GM23338 (cell line): ENCODE measurements around the gene FRMD4A. TPM values are rescaled to one million over a fixed set of nuclear protein-coding genes. Genes with fewer than 3 reads are reported as not detected.

Experiments
- ATAC-seq: fragments of 200-7000 bp; cut with Tn5 transposase; 3 replicates; pipeline ENCODE4 v1.9.1; 2020
- DNase-seq: peaks from one replicate; pipeline ENCODE4 v3.0.0-alpha.2; 2015; ENCODE audit warnings: low spot score
- H2AFZ ChIP-seq: fragments of 200-600 bp; sonication (generic); 2 replicates; pipeline ENCODE4 v1.8.0; 2016; ENCODE audit warnings: antibody characterized with exemption, mild to moderate bottlenecking, moderate library complexity
- H3F3A ChIP-seq: fragments of 200-600 bp; sonication (generic); replicated peaks from 2 replicates; pipeline ENCODE4 v1.8.0; 2017; ENCODE audit warnings: antibody characterized with exemption, mixed run types, low read depth
- H3K27ac ChIP-seq: fragments of 200-600 bp; sonication (generic); 2 replicates; pipeline ENCODE4 v1.6.1; 2016; ENCODE audit warnings: low read depth
- H3K27me3 ChIP-seq: fragments of 200-600 bp; sonication (generic); 2 replicates; pipeline ENCODE4 v1.8.0; 2016; ENCODE audit warnings: mild to moderate bottlenecking, mixed run types, moderate library complexity; ENCODE audit not compliant: insufficient read depth
- H3K36me3 ChIP-seq: fragments of 200-600 bp; sonication (generic); 2 replicates; pipeline ENCODE4 v1.8.0; 2016; ENCODE audit warnings: mild to moderate bottlenecking; ENCODE audit not compliant: insufficient read depth
- H3K4me1 ChIP-seq: fragments of 200-600 bp; sonication (generic); 2 replicates; pipeline ENCODE4 v1.8.0; 2016; ENCODE audit warnings: mild to moderate bottlenecking, moderate library complexity; ENCODE audit not compliant: insufficient read depth
- H3K4me2 ChIP-seq: fragments of 200-600 bp; sonication (generic); 2 replicates; pipeline ENCODE4 v1.7.1; 2017; ENCODE audit warnings: mixed run types
- H3K4me3 ChIP-seq: fragments of 200-600 bp; sonication (generic); 2 replicates; pipeline ENCODE4 v1.6.1; 2016; ENCODE audit warnings: mixed run types
- H3K79me2 ChIP-seq: fragments of 200-600 bp; sonication (generic); replicated peaks from 2 replicates; pipeline ENCODE4 v1.8.0; 2017; ENCODE audit warnings: mild to moderate bottlenecking; ENCODE audit not compliant: insufficient read depth
- H3K9me2 ChIP-seq: fragments of 200-600 bp; sonication (generic); 2 replicates; pipeline ENCODE4 v1.8.0; 2017; ENCODE audit not compliant: insufficient read depth
- H4K20me1 ChIP-seq: fragments of 200-600 bp; sonication (generic); replicated peaks from 2 replicates; pipeline ENCODE4 v1.8.0; 2017; ENCODE audit warnings: mild to moderate bottlenecking; ENCODE audit not compliant: insufficient read depth
- H3K27ac Mint-ChIP-seq: 2 replicates; pipeline ENCODE4 v1.8.0; 2020; ENCODE audit warnings: inconsistent platforms, mild to moderate bottlenecking, moderate library complexity, mixed read lengths
- H3K27me3 Mint-ChIP-seq: 3 replicates; pipeline ENCODE4 v1.8.0; 2022; ENCODE audit warnings: low read depth, mild to moderate bottlenecking, moderate library complexity, mixed read lengths, inconsistent platforms; ENCODE audit not compliant: insufficient read depth, poor library complexity
- H3K36me3 Mint-ChIP-seq: 3 replicates; pipeline ENCODE4 v1.8.0; 2021; ENCODE audit warnings: low read depth, mild to moderate bottlenecking, inconsistent platforms, moderate library complexity, mixed read lengths
- H3K4me1 Mint-ChIP-seq: 3 replicates; pipeline ENCODE4 v1.8.0; 2020; ENCODE audit warnings: mild to moderate bottlenecking, inconsistent platforms, mixed read lengths
- H3K4me3 Mint-ChIP-seq: 3 replicates; pipeline ENCODE4 v1.8.0; 2021; ENCODE audit warnings: moderate library complexity, mild to moderate bottlenecking, inconsistent platforms, mixed read lengths
- H3K9me3 Mint-ChIP-seq: 3 replicates; pipeline ENCODE4 v1.8.0; 2020; ENCODE audit warnings: moderate library complexity, mild to moderate bottlenecking, inconsistent platforms, mixed read lengths
- CREB1 ChIP-seq: fragments of 250-450 bp; sonication (Bioruptor Pico); IDR thresholded peaks from 2 replicates; pipeline ENCODE4 v1.5.0; 2020; ENCODE audit warnings: low read depth, mild to moderate bottlenecking, moderate library complexity
- EZH2 ChIP-seq: fragments of 200-600 bp; sonication (generic); IDR thresholded peaks from one replicate; pipeline ENCODE4 v1.8.0; 2017; ENCODE audit warnings: antibody characterized with exemption, mild to moderate bottlenecking, low read depth; ENCODE audit not compliant: unreplicated experiment
- EZH2phosphoT487 ChIP-seq: fragments of 200-600 bp; sonication (generic); IDR thresholded peaks from one replicate; pipeline ENCODE4 v1.8.1; 2018; ENCODE audit warnings: antibody characterized with exemption; ENCODE audit not compliant: unreplicated experiment
- JUNB ChIP-seq: IDR thresholded peaks from one replicate; pipeline ENCODE4 v1.6.1; 2016; ENCODE audit warnings: antibody characterized with exemption; ENCODE audit not compliant: unreplicated experiment
- NANOG ChIP-seq: IDR thresholded peaks from 2 replicates; pipeline ENCODE4 v1.6.1; 2016; ENCODE audit warnings: antibody characterized with exemption, borderline replicate concordance
- POLR2AphosphoS5 ChIP-seq: IDR thresholded peaks from 2 replicates; pipeline ENCODE4 v1.6.1; 2016; ENCODE audit warnings: antibody characterized with exemption, low read depth
- STAT1 ChIP-seq: IDR thresholded peaks from one replicate; pipeline ENCODE4 v1.6.1; 2016; ENCODE audit warnings: antibody characterized with exemption; ENCODE audit not compliant: unreplicated experiment
- ZNF114 ChIP-seq: fragments of 250-450 bp; sonication (Bioruptor Pico); IDR thresholded peaks from 2 replicates; pipeline ENCODE4 v1.5.0; 2020; ENCODE audit warnings: mild to moderate bottlenecking, moderate library complexity
- ZNF331 ChIP-seq: fragments of 250-450 bp; sonication (Bioruptor Pico); IDR thresholded peaks from 2 replicates; pipeline ENCODE4 v1.5.0; 2020; ENCODE audit warnings: low read depth, mild to moderate bottlenecking, moderate library complexity
- polyA plus RNA-seq: library from polyadenylated mRNA; unstranded; fragments of >200 nt; fragmentation: Nextera tagmentation; extraction: Ambion mirVana; gene quantifications from 2 replicates; pipeline ENCODE4 v1.2.1, GENCODE V29; 2016
- total RNA-seq: library from RNA; depleted of rRNA; stranded (reverse); fragments of >200 nt; shearing (Covaris generic); gene quantifications from 2 replicates; pipeline ENCODE4 v1.2.3, GENCODE V29; 2014
- TF ChIP-seq, protein P1 (sequence below): fragments of 250-450 bp; sonication (Bioruptor Pico); IDR thresholded peaks from 2 replicates; pipeline ENCODE4 v1.5.0; 2020; ENCODE audit warnings: mild to moderate bottlenecking, moderate library complexity

FRMD4A gene
- total and polyA plus RNA-seq, 2 experiments from 2014 or later: 14.0 to 20.1 TPM

DNA sequence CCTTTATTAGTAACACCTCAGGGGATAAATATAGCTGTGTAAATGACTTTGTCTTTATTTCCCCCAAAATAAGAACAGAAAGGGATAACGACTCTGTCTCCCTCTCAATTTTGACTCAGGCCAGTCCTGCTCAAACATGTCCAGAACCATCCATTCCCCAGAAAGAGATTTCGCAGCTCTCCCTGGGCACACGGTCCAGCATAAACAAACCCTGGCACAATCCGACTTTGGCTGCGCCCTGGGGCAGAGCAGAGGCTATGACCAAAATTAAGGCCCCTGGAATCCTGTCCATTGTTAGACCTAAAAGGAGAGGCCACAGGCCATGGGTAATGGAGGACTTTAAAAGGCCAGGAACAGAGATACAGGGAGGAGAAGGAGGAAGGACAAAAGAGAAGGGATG is 644.8 kb downstream of the FRMD4A start:
- Mint-ChIP-seq H3K27ac (no peak overlapping the region), H3K27me3 (peaks cover 6% of the 10 kb centered on the region), H3K4me1 (peaks cover 14% of the 10 kb centered on the region), H3K4me3 (no peak overlapping the region), H3K9me3 (no peaks in the 10 kb centered on the region), H3K36me3 (peaks cover 22% of the 10 kb centered on the region)
- Histone ChIP-seq H3K79me2 (no peaks in the 10 kb centered on the region), H3K36me3 (no peaks in the 10 kb centered on the region), H3K9me2 (no peaks in the 10 kb centered on the region), H3K27me3 (no peaks in the 10 kb centered on the region), H4K20me1 (0 out of 2 replicates have a peak, but pooled peaks cover 2% of the 10 kb centered on the region), H3K27ac (0 out of 2 replicates have a peak overlapping the region, but pooled peaks have one; percentile 14), H3F3A (no peaks in the 10 kb centered on the region), H3K4me1 (peaks cover 15% of the 10 kb centered on the region), H3K4me3 (no peak overlapping the region), H3K4me2 (no peak overlapping the region), H2AFZ (no peak overlapping the region)
- no peak for ATAC-seq
- TF ChIP-seq POLR2AphosphoS5: no peak
- TF ChIP-seq JUNB: no peak
- DNase-seq: no peak

- Mint-ChIP-seq H3K36me3 (peaks cover 22% of the 10 kb centered on the region), H3K27ac (peak overlapping the region; percentile 80; the same call in 1 of the 2 replicates), H3K9me3 (no peaks in the 10 kb centered on the region), H3K27me3 (no peaks in the 10 kb centered on the region), H3K4me3 (no peak overlapping the region), H3K4me1 (peaks cover 5% of the 10 kb centered on the region)
- DNase-seq (no peak), ATAC-seq (no peak)
- Histone ChIP-seq H3K4me3 (no peak overlapping the region), H4K20me1 (0 out of 2 replicates have a peak, but pooled peaks cover 2% of the 10 kb centered on the region), H3K27me3 (no peaks in the 10 kb centered on the region), H2AFZ (no peak overlapping the region), H3K4me2 (no peak overlapping the region), H3K27ac (no peak overlapping the region), H3F3A (no peaks in the 10 kb centered on the region), H3K36me3 (no peaks in the 10 kb centered on the region), H3K9me2 (no peaks in the 10 kb centered on the region), H3K4me1 (peaks cover 5% of the 10 kb centered on the region), H3K79me2 (no peaks in the 10 kb centered on the region)
- TF ChIP-seq JUNB: no peak
- TF ChIP-seq ZNF331 (CRISPR knock-in tag): no peak
These were observed 645.8 kb downstream of the FRMD4A start for GRCh38 chr10:13684806-13685482.

DNA sequence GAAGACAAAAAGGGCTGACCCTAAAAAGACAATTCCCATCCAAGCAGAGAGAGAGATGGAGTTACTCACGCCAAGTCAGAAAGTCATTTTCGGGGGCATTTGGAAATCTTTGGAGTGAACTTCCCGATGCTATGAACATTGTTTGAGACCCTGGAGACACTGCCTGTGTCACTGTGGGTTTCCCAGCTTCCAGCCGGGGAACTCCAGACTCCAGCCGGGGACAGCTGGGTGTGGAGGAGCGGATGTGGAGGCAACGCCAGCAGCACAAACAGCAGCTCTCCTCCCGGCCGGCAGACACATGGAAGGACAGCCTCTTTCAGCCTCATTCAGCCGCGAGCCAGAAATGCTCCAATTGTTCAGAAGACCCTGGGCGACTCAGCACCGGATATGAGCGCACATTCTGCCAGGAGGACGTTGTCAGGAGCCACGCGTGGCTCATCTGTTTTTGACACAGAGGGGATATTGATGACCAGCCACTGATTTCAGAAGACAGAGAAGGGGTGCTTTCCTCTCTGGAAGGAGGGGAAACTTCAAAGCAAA is 646.4 kb downstream of the FRMD4A start:
- Mint-ChIP-seq H3K4me1 (peaks cover 8% of the 10 kb centered on the region), H3K27ac (peak overlapping the region; percentile 80), H3K4me3 (no peak overlapping the region), H3K27me3 (peaks cover 3% of the 10 kb centered on the region), H3K9me3 (no peaks in the 10 kb centered on the region), H3K36me3 (peaks cover 22% of the 10 kb centered on the region)
- 0 out of 2 replicates have a peak, but pooled peaks cover 2% of the 10 kb centered on the region for H4K20me1 ChIP-seq
- no peak for ATAC-seq
- H3K4me1 ChIP-seq: no peaks in the 10 kb centered on the region; the same call in 1 of the 2 replicates
- no peak overlapping the region for H3K27ac ChIP-seq
- no peaks in the 10 kb centered on the region for H3F3A ChIP-seq
- no peaks in the 10 kb centered on the region for H3K27me3 ChIP-seq
- H3K4me2 ChIP-seq: no peak overlapping the region
- H2AFZ ChIP-seq: no peak overlapping the region
- H3K36me3 ChIP-seq: no peaks in the 10 kb centered on the region
- no peak overlapping the region for H3K4me3 ChIP-seq
- H3K9me2 ChIP-seq: no peaks in the 10 kb centered on the region
- H3K79me2 ChIP-seq: no peaks in the 10 kb centered on the region
- DNase-seq: no peak
- no peak for TF ChIP-seq CREB1 (CRISPR knock-in tag)
- no peak for TF ChIP-seq POLR2AphosphoS5
- no peak for TF ChIP-seq STAT1
- TF ChIP-seq ZNF331 (CRISPR knock-in tag): no peak
- no peak for TF ChIP-seq EZH2
- TF ChIP-seq EZH2phosphoT487: no peak
- TF ChIP-seq JUNB: no peak
- TF ChIP-seq, protein P1, sequence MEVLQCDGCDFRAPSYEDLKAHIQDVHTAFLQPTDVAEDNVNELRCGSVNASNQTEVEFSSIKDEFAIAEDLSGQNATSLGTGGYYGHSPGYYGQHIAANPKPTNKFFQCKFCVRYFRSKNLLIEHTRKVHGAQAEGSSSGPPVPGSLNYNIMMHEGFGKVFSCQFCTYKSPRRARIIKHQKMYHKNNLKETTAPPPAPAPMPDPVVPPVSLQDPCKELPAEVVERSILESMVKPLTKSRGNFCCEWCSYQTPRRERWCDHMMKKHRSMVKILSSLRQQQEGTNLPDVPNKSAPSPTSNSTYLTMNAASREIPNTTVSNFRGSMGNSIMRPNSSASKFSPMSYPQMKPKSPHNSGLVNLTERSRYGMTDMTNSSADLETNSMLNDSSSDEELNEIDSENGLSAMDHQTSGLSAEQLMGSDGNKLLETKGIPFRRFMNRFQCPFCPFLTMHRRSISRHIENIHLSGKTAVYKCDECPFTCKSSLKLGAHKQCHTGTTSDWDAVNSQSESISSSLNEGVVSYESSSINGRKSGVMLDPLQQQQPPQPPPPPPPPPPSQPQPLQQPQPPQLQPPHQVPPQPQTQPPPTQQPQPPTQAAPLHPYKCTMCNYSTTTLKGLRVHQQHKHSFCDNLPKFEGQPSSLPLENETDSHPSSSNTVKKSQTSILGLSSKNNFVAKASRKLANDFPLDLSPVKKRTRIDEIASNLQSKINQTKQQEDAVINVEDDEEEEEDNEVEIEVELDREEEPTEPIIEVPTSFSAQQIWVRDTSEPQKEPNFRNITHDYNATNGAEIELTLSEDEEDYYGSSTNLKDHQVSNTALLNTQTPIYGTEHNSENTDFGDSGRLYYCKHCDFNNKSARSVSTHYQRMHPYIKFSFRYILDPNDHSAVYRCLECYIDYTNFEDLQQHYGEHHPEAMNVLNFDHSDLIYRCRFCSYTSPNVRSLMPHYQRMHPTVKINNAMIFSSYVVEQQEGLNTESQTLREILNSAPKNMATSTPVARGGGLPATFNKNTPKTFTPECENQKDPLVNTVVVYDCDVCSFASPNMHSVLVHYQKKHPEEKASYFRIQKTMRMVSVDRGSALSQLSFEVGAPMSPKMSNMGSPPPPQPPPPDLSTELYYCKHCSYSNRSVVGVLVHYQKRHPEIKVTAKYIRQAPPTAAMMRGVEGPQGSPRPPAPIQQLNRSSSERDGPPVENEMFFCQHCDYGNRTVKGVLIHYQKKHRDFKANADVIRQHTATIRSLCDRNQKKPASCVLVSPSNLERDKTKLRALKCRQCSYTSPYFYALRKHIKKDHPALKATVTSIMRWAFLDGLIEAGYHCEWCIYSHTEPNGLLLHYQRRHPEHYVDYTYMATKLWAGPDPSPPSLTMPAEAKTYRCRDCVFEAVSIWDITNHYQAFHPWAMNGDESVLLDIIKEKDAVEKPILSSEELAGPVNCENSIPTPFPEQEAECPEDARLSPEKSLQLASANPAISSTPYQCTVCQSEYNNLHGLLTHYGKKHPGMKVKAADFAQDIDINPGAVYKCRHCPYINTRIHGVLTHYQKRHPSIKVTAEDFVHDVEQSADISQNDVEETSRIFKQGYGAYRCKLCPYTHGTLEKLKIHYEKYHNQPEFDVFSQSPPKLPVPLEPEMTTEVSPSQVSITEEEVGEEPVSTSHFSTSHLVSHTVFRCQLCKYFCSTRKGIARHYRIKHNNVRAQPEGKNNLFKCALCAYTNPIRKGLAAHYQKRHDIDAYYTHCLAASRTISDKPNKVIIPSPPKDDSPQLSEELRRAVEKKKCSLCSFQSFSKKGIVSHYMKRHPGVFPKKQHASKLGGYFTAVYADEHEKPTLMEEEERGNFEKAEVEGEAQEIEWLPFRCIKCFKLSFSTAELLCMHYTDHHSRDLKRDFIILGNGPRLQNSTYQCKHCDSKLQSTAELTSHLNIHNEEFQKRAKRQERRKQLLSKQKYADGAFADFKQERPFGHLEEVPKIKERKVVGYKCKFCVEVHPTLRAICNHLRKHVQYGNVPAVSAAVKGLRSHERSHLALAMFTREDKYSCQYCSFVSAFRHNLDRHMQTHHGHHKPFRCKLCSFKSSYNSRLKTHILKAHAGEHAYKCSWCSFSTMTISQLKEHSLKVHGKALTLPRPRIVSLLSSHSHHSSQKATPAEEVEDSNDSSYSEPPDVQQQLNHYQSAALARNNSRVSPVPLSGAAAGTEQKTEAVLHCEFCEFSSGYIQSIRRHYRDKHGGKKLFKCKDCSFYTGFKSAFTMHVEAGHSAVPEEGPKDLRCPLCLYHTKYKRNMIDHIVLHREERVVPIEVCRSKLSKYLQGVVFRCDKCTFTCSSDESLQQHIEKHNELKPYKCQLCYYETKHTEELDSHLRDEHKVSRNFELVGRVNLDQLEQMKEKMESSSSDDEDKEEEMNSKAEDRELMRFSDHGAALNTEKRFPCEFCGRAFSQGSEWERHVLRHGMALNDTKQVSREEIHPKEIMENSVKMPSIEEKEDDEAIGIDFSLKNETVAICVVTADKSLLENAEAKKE: no peak
- no peak for TF ChIP-seq NANOG
- TF ChIP-seq ZNF114: no peak
